GM23338 (cell line): ENCODE data around the gene PRKAB2.

ENCODE experiments used
- CREB1 ChIP-seq: fragments of 250-450 bp; sonication (Bioruptor Pico); IDR thresholded peaks from 2 replicates; pipeline ENCODE4 v1.5.0; 2020; ENCODE audit warnings: low read depth, mild to moderate bottlenecking, moderate library complexity
- CTCF ChIP-seq, 2 experiments: fragments of 200-600 bp in 1 of 2; sonication (generic) in 1 of 2; conservative IDR thresholded peaks; 2 replicates each; pipeline versions ENCODE4 v1.5.1 to v1.6.1; 2016 to 2017; ENCODE audit warnings: antibody characterized with exemption in 2 of 2, low read depth in 2 of 2, mild to moderate bottlenecking in 2 of 2, moderate library complexity in 1 of 2
- ETS1 ChIP-seq: IDR thresholded peaks from 2 replicates; pipeline ENCODE4 v1.6.1; 2016; ENCODE audit warnings: antibody characterized with exemption
- EZH2 ChIP-seq: fragments of 200-600 bp; sonication (generic); IDR thresholded peaks from one replicate; pipeline ENCODE4 v1.8.0; 2017; ENCODE audit warnings: antibody characterized with exemption, mild to moderate bottlenecking, low read depth; ENCODE audit not compliant: unreplicated experiment
- EZH2phosphoT487 ChIP-seq: fragments of 200-600 bp; sonication (generic); IDR thresholded peaks from one replicate; pipeline ENCODE4 v1.8.1; 2018; ENCODE audit warnings: antibody characterized with exemption; ENCODE audit not compliant: unreplicated experiment
- JUNB ChIP-seq: IDR thresholded peaks from one replicate; pipeline ENCODE4 v1.6.1; 2016; ENCODE audit warnings: antibody characterized with exemption; ENCODE audit not compliant: unreplicated experiment
- NANOG ChIP-seq: IDR thresholded peaks from 2 replicates; pipeline ENCODE4 v1.6.1; 2016; ENCODE audit warnings: antibody characterized with exemption, borderline replicate concordance
- POLR2AphosphoS5 ChIP-seq: IDR thresholded peaks from 2 replicates; pipeline ENCODE4 v1.6.1; 2016; ENCODE audit warnings: antibody characterized with exemption, low read depth
- REST ChIP-seq: IDR thresholded peaks from one replicate; pipeline ENCODE4 v1.6.1; 2018; ENCODE audit warnings: antibody characterized with exemption; ENCODE audit not compliant: unreplicated experiment
- ZNF331 ChIP-seq: fragments of 250-450 bp; sonication (Bioruptor Pico); IDR thresholded peaks from 2 replicates; pipeline ENCODE4 v1.5.0; 2020; ENCODE audit warnings: low read depth, mild to moderate bottlenecking, moderate library complexity
- ZNF462 ChIP-seq: fragments of 250-450 bp; sonication (Bioruptor Pico); IDR thresholded peaks from 2 replicates; pipeline ENCODE4 v1.5.0; 2020; ENCODE audit warnings: mild to moderate bottlenecking, moderate library complexity

GRCh38 chr1:147207192-147207591 is 34.9 kb upstream of the PRKAB2 start:
- no peak for TF ChIP-seq CTCF (conservative IDR thresholded peaks at IDR 0.05; ENCODE audit: low read depth in 2 of 2)
- TF ChIP-seq EZH2 = no peak
- no peak for TF ChIP-seq EZH2phosphoT487
- no peak for TF ChIP-seq POLR2AphosphoS5
- no peak for TF ChIP-seq REST
- no peak for TF ChIP-seq JUNB
- no peak for TF ChIP-seq ETS1
- TF ChIP-seq NANOG = no peak
- TF ChIP-seq CREB1 (CRISPR knock-in tag) = no peak
- no peak for TF ChIP-seq ZNF331 (CRISPR knock-in tag)
- TF ChIP-seq ZNF462 = no peak
